HUDEP-2 (cell line): Measurements from ENCODE around the gene DNAJB5.
"Not testable (repeated sequence)": the region's sequence is repeated elsewhere in the genome, so short reads cannot be mapped to it uniquely, and the experiment has no call there.

Experiments
- DNase-seq, 76 experiments: peaks; one replicate each; lab custom pipeline; 2025; ENCODE audit not compliant: unreplicated experiment in 76 of 76; lab: John Stamatoyannopoulos, UW

The DNAJB5 gene

DNA sequence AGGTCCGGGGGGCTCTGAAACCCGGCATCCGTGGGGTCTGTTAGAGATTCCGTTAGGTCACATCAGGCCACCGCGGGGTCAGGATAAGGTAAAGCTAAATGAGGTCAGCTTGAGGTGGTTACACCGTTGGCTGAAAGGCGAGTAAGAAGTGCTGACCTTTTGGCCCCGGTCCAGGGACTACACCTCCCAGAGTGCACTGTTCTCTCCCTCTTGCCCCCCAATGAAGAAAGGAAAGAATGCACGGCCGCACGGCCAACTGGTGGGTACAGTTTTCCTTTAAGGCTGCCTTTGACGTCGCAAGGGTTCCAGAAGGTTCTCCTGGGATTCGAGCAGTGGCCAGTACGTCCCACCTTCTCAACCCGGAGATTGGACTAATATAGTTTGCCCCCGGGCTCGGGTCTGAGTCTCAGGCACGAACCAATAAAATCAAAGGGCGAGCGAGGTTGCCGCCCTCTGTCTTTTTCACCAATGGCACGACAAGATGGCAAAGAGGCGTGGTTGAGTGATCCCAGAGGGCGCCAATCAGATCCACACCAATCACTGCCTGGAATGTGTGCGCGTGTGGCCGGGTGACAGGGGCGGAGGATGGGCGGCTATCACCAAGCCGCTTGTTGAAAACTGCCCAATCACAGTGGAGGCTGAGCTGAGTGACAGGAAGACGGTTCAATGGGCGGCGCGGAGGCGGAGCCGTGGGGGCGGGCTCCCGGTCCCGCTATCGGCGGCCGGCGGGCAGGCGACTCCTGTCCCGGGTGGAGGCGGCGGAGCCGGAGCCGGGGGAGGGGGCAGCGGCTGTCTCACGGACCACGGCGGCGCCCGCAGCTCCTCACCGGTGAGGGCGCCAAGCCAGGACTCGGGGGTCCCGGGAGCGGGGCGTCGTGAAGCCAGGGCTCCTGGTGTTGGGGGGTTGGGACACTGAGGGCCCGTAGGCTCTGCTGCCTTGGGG lies at the start of gene DNAJB5:
TSS of gene DNAJB5 (plus strand) at position 743 of the 943 bp plus-strand sequence. CDS start 886 bp downstream, outside the sequence.
- peak in 75 of 76 experiments; percentile 21 to 92 (median 81) for DNase-seq

- DNase-seq, result peak in 3 of 76 experiments; percentile 5 to 19 (median 19)
These were observed 49.6 kb upstream of the DNAJB5 start for GRCh38 chr9:34939989-34940388.

DNA sequence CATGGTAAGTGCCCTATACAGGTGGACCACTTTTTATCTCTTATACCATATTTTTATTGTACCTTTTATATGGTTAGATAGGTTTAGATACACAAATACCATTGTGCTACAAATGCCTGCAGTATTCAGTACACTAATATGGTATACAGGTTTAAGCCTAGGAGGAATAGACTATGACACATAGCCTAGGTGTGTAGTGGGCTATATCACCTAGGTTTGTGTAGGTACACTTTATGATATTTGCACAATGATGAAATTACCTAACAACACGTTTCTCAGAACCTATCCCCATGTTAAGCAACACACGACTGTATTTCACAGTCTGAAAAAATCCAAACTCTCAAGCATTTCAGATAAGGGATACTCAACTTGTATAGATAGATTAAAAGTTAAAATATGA lies 41.1 kb upstream of the DNAJB5 start:
- DNase-seq, result no peak

DNA sequence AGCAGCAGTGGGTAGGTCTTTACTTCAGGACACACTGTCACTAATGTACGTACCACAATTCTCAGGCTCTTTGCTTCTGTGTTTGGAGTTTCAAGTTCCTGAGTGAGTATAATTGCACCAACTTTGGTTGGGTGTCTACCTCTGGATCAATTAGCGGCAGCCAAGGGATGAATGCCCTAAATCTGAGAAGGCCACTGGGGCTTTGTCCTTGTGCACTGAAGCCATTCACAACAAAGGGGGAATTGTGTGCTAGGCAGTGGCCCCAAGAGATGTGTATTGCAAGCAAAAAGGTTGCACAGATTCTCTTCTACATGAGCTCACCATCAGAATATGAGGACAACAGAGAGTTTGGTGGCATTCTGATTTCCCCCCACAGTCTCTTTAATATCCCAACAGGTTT lies 35.3 kb upstream of the DNAJB5 start:
- no peak for DNase-seq

DNA sequence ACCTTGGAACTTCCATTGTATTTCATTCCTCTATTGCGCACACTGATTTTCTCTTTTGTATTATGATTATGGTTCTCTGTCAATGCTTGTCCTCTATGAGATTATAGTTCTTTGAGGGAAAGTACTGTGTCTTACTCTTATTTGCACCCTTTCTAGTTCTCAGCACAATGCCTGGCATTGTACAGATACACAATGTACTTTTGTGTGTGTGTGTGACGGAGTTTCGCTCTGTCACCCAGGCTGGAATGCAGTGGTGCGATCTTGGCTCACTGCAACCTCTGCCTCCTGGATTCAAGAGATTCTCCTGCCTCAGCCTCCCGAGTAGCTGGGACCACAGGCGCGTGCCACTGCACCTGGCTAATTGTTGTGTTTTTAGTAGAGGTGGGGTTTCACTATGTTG lies 33.5 kb upstream of the DNAJB5 start:
- not testable (repeated sequence) for DNase-seq

GRCh38 chr9:34956648-34957047 lies 32.9 kb upstream of the DNAJB5 start:
- no peak for DNase-seq

- DNase-seq, result no peak
These were observed 31.8 kb upstream of the DNAJB5 start, which contains the start of gene PHF24 for GRCh38 chr9:34957492-34958410. PHF24 (plus strand) TSS chr9:34958285; CDS start chr9:34971299, 13,014 bp downstream.

GRCh38 chr9:34958411-34958982 lies 31.0 kb upstream of the DNAJB5 start:
- DNase-seq, result no peak

DNA sequence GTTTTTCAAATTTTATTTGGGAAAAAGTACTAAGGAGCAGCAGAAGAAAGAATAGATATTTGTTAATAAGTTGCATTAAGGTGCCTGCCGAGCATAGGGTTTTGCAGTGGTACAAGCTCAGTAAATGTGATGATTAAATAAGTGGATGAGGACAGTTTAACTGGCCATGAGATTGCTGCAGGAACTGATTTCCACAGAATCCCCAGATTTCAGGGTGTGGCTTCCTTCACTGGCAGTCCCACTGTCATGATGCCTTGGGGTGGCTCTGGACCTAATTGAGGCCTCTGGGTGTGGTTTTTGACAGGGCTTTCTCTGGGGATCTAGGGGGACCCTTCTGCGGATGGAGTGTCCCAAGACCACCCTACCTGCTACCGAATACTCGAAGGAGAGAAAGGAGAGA lies 30.1 kb upstream of the DNAJB5 start:
- no peak for DNase-seq

DNA sequence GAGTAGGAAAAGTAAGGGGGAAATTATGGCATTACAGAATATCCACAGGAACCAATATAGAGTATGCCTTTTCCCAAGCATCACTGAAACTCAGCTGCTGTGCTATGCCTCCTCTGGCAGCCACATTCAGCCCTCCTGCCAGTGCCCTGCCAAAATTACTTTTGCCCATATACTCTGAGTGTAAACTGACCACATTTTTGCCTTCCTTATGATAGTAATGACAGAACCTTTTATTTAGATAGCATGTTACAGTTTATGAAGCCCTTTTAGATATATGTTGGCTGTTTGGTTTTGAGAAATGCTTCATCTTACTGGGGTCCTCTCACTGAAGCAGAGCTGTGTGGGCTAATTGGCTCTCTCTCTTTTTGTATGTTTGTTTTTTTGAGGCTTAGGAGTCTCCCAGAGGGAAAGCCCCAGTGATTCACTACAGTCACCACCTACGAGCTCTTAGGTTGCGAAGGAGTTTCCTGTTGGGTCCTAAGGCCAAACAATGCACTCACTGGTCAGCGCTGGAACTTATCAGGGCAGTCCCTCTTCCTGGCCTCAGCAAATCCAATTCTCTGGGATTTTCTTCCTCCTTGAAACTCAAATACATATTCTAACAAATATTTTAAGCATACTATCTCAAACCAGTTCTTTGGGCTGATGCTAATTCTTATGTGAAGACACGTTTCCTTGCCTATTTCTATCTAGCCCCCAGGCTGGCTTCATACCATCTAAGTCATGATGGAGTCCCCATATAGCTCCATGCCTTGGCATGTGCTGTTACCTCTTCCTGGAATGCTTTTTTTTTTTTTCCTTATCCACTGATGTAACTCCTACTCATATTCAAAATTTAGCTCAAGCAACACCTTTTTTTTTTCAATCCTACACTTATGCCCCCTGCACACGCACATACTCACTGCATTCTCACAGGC lies 27.7 kb upstream of the DNAJB5 start:
- DNase-seq, result no peak

- no peak for DNase-seq
These were observed 27.0 kb upstream of the DNAJB5 start for GRCh38 chr9:34962546-34962945.

DNA sequence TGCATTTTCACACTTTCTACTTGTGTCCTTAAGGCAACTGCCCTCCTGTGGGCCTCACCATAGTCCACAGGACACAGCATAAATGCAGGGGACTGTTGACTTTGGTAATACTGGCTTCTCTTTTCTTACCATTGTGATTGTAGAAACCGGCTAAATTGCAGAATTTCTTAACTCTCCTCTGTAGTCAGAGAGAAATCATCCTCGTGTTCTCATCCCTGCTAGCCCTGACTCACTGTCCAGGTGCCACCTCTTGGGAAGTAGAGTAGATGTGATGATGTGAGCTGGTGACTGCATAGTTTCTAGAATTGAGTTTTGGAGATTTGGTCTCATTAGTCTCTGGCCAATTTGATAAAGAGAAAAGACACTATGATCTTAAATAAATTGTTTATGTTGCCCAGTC lies 26.0 kb upstream of the DNAJB5 start:
- no peak for DNase-seq

- no peak for DNase-seq
These were observed 25.1 kb upstream of the DNAJB5 start for GRCh38 chr9:34964458-34964857.

GRCh38 chr9:34971146-34971811 lies 18.3 kb upstream of the DNAJB5 start:
- no peak for DNase-seq

DNA sequence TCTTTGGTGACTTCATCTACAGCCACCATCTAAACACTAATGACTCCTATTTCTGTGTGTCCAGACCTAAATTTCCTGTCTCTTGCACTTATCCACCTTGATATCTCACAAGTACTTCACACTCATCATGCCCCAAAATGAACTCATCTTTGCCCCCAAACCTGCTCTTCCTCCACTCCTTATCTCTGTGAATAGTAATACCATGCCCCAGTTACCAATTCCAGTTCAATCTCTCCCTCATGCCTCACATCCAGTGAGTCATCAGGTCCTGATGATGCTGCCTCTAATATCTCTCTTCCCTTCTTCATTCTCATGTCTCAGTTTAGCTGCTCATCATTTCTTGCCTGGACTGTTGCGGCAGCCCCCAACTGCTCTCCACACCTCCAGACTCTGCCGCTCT lies 14.9 kb upstream of the DNAJB5 start:
- no peak for DNase-seq

DNA sequence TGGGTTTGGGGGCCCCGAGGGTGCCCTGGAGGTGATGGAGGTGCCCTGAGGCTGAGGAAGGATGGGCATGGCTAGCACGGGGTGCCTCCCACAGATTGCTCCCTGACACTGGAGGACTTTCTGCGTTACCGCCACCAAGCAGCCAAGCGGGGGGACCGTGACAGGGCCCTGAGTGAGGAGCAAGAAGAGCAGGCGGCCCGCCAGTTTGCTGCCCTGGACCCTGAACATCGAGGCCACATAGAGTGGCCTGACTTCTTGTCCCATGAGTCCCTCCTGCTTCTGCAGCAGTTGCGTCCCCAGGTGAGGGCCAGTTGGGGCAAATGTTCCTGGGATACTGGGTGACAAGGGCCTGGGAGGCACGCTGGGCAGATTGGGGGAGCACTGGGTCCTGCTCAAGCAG lies 13.1 kb upstream of the DNAJB5 start:
- DNase-seq, result no peak

- no peak for DNase-seq
These were observed 12.6 kb upstream of the DNAJB5 start for GRCh38 chr9:34976992-34977391.

DNA sequence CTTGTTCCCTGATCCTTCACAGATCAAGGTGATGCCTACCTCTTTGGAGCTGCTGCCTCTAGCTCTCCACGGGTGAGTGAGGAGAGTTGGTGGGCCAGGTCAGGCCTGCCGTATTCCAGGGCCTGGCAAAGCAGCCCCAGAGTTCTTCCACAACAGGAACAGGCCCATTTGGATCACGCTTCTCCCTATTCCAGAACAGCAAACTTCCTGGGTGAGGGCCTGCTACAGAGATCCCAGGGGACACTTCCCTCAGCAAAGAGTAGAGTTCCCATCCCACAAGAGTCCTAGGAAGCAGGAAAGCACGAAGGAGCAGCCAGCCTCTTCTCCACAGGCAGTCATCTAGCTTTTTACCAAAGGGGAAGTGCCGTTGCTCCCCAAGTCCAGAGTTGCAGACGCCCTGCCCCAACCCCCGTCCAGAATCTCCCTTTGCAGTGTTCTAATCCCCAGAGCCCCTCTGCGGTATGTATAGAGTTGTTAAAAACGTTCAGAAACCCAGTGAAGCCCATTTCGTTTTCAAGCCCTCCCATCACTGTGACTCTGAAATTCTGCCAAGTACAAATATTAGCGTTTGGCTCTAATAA lies 9.3 kb upstream of the DNAJB5 start:
- DNase-seq, result no peak

DNA sequence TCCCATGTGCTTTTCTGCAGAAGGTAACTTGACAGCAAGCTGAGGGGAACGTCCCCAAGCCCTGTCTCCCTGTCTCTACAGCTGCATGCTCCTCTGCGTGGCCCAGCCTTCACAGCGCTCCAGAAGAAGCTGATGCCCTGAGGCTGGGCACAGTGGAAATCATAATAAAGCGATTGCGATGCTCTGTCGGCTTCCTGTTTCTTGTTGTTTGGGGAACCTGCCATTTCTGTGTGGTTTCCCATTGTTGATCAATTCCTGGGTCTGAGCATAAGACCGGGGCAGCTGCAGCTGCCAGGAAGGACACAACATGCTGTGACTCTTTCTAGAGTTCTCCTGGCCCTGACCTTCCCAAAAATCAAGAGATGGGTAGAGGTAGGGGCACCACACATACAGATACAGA lies 7.2 kb upstream of the DNAJB5 start:
- no peak for DNase-seq
